HG03378 (cell line): ENCODE measurements around the gene ELOA.
"Not testable (repeated sequence)": the region's sequence is repeated elsewhere in the genome, so short reads cannot be mapped to it uniquely, and the experiment has no call there.

Experiments used
- ATAC-seq: cut with Tn5 transposase; IDR thresholded peaks from one replicate; pipeline ENCODE4 v1.9.1; 2021; ENCODE audit warnings: mild to moderate bottlenecking, moderate library complexity; ENCODE audit not compliant: unreplicated experiment

Gene ELOA

DNA sequence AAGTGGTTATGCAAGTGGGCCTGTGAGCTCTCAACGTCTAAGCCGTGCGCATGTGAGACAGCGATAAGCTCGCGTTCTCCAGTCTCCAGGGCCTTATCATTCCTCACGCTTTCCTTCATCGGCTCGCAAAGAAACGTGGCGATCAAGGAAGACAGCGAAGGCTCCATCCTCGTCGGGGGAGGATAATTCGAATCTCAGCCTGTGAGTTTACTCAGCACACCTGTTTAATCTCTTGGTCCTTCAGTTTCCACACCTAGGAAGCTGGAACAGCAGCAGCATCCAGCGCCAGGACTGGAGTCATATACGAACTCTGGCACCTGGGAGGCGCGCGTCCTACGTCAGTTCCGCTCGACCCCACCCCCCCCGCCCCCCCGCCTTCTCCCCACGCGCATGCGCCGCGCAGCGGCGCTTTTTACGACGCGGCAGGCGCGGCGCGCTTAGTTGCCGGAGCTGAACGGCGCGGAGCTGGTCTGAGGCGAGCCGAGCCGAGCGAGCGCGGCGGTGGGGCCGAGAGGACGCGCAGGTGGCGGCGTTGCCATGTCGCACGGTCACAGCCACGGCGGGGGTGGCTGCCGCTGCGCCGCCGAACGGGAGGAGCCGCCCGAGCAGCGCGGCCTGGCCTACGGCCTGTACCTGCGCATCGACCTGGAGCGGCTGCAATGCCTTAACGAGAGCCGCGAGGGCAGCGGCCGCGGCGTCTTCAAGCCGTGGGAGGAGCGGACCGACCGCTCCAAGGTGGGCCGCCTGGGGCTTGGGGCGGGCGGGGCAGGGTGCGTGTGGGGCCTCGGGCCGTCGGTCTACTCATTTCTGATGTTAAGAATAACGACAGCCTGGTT is 34.9 kb downstream of the ELOA start, which contains the start of gene PITHD1:
TSS of gene PITHD1 (plus strand) at position 440 of the 836 bp plus-strand sequence. CDS start at position 538, 98 bp downstream.
- ATAC-seq, result no peak

DNA sequence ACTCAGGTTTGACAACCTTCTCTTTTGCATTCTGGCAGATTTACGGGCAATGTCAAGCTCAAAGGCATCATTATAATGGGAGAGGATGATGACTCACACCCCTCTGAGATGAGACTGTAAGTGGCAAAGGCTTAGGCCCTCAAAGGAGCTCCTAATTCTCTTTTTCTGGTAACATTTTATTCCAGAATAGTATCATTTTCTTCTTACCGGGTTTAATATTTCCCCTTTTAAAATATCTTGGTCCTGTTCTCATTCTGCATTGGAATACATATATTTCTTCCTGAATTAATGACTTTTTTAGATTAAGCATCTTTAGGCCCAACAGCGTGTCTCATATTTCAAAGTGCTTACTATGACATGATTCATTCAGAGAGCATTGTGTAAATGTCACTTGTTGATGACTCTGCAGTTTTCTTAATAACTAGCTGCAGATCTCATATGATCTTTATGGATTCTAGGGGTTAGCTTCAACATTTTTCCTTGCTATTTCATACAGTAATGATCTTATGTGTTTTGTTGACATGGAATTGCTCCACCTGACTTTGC is 36.6 kb downstream of the ELOA start:
- ATAC-seq, result no peak

DNA sequence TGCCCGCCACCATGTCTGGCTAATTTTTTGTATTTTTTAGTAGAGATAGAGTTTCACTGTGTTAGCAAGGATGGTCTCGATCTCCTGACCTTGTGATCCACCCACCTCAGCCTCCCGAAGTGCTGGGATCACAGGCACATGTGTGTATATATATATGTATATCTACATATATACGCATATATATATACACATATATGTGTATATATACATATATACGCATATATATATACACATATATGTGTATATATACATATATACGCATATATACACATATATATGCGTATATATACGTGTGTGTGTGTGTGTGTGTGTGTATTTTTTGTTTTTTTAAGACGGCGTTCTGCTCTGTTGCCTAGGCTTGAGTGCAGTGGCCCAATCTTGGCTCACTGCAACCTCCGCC is 39.9 kb downstream of the ELOA start:
- ATAC-seq, result not testable (repeated sequence)

DNA sequence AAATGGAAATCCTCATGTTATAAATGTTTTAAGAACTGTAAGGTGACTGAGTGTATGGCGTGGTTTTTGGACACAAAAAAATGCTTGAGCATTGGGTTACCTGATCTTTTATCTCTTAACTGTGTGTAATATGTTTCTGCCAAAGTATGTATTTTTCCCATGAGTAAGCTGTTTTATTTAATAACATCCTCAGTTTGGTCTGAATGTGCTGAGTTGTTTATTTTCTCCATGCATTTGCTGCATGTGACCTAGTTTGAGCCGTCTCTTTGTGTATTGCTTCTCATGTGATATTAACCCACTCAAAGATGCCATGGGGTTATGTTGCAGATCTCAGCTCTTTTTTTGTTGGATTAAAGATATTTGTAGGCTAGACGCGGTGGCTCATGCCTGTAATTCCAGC is 41.6 kb downstream of the ELOA start:
- ATAC-seq, result no peak

DNA sequence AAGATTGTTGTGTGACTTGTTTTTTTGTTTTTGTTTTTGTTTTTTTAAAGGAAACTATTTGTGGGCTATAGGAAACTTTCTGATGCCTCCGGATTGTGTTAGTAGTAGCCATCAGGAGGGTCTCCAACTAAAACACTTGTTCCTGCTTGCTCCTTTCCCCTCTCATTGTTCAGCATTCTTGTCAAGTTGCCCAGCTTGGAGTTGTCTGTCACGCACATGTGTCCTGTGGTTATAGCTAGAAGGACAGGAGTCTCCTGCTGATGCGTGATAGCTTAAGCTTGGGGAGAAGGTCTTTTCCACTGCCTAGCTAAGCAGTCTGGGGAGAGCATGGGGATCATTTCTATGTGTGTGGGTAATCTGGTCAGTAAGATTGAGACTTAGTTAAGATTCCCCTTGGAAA is 44.4 kb downstream of the ELOA start:
- ATAC-seq, result no peak

DNA sequence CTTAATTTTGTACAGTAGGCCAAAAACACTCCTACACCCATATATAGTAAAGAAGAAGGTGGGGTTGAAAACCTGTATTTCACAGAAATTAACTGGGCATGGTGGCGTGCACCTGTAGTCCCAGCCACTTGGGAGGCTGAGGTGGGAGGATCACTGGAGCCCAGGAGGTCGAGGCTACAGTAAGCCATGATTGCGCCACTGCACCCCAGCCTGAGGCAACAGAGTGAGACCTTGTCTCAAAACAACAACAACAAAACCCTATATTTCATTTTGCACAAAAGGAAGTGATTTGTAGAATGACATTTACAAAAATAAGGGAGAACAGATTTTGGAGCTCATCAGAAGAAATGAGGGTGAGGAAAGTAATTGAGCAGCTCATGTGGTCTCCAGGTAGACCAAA is 45.4 kb downstream of the ELOA start:
- ATAC-seq, result no peak

DNA sequence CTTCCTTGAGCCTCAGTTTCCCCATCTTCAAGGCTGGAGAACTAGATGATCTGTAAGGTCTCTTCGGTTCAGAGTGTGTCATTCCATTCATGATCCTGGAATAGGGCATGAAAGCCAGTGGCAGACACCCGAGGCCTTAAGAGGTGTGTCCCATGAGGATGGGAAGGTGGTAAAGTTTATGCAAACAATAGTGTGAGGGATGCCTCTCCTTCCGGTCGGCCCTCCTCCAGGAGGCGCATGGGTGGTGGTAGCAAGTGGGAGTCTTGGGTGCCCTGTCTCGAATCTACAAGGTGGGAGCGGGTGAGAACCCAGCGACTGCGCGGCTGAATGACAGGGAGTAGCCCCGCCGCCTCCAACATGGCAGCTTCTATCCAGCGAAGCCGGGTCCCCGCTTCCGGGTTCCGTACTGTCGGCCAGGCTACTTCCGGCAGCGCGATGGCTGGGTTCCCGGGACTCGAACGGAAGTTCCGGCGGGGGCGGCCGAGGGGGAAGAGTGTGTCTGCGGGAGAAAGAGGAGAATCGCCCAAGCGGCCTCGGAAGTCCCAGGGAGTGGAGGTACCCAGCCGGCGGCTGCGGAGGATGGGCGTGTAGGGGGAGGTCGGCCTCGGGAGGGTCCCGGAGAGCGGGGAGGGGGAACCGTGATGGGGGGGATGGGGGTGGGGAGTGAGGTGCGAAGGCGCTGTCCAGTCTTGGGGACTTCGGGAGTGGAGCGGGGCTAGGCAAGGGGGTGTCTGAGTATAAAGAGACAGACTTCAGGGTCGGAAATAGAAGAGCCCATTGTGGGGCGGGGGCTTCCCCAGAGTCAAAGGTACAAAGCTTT is 47.6 kb downstream of the ELOA start, which contains the start of gene LYPLA2:
TSS of gene LYPLA2 (plus strand) at position 450 of the 820 bp plus-strand sequence. CDS start 1,538 bp downstream, outside the sequence.
- ATAC-seq, result no peak

DNA sequence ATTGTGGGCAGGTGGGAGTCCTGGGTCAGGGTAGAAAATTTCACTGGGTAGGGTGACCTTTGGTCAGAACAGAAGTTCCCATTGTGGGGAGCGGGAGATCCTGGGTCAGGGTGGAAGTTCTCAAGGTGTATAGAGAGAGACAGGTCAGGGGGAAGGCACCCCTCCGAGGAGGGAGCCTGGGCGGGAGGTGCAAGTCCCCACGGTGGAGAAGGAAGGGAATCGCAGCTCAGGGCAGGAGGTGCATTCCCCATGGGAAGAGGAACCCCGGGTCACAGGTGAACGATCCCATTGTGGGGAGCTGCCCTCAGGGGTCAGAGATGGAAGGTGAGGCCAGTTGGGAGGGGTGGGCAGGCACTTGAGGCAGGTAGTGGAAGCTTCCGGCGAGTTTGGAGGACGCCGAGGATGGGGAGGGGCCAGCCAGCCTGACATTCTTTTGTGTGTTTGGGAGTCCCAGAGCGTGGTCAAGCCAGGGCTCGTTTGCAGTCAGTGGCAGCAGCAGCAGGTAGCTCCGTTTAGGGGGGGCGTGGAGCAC is 48.3 kb downstream of the ELOA start:
- ATAC-seq, result no peak

DNA sequence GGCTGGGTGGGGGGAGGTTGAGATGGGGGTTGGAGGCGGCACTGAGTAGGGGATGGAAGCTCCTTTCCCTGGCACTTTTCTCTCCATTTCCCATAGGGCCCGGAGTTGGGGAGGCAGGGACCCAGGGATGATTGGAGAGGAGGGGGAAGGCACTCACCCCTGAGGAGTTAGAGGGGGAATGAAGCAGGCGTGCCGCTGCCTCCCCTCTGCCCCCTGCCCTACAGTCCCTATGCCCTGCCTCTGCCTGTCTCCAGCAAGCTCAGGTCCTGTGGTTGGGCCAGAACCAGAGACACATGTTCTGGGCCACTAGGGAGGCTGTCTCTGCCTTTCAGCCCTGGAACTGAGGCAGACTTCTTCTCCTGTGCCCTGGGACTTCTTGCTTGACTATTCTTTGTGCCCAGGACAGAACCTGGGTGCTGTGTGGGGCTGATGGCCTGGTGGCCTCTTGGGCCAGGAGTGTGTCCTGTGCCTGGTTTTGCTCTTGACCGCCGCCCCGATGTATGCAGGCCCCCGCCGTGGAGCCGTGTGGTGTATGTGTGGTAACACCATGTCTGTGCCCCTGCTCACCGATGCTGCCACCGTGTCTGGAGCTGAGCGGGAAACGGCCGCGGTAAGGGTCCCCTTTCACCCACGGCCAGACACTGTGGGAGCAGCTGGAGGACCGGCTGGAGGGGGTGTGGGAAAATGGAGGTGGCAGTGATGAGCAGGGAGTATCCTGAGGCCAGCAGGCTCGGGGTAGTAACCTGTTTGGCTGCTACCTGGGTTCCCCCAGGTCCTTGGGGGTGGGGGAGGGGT is 49.1 kb downstream of the ELOA start:
- no peak for ATAC-seq

DNA sequence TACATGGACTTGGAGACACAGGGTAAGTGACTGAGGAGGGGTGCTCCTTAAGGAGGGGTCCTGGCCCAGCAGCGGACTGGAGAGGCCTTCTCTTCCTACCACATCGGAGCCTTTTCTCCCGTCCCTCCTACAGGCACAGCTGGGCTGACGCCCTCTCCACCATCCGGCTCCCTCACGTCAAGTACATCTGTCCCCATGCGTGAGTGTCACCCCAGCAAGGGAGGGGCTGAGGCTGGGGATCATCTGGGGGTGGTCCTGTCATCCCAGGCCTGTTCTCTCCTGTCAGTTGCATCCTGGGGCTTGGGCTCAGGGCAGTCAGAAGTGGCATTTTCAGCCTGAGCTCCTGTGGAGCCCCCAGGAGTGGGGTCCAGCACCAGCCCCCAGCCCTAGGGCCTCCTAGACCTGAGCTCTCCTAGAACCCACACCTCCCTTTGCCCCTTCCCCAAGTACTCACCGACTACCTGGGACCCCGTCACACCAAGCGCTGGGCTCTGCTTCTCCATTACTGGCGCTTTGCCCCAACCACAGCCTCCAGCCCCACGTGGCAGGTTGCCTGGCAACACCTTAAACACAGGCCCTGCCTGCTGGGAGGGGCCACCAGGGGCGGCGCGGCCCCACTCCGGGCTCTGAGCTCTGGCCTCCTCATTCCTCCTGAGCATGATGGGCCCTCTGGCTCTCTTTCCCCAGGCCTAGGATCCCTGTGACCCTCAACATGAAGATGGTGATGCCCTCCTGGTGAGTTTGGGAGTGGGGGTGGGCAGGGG is 49.9 kb downstream of the ELOA start:
- no peak for ATAC-seq

DNA sequence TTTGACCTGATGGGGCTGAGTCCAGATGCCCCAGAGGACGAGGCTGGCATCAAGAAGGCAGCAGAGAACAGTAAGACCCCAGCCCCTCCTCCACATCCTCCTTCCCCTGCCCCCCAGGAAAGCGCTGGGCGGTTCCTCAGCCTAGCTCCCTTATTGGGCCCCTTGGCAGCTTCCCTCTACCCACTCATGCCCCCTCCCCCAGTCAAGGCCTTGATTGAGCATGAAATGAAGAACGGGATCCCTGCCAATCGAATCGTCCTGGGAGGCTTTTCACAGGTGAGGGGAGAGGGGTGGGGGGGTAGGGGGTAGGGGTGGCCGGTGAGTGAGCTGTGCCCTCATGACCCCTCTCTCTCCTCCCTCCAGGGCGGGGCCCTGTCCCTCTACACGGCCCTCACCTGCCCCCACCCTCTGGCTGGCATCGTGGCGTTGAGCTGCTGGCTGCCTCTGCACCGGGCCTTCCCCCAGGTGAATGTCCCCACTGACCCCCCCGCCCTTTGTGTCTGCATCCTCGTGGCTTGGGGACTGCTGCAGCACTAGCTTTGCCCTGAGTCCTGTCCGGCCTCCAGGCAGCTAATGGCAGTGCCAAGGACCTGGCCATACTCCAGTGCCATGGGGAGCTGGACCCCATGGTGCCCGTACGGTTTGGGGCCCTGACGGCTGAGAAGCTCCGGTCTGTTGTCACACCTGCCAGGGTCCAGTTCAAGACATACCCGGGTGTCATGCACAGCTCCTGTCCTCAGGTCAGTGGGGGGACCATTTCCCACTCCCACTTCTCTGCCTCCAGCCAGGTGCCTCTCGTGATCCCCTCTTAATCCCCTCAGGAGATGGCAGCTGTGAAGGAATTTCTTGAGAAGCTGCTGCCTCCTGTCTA is 50.8 kb downstream of the ELOA start:
- ATAC-seq, result no peak

DNA sequence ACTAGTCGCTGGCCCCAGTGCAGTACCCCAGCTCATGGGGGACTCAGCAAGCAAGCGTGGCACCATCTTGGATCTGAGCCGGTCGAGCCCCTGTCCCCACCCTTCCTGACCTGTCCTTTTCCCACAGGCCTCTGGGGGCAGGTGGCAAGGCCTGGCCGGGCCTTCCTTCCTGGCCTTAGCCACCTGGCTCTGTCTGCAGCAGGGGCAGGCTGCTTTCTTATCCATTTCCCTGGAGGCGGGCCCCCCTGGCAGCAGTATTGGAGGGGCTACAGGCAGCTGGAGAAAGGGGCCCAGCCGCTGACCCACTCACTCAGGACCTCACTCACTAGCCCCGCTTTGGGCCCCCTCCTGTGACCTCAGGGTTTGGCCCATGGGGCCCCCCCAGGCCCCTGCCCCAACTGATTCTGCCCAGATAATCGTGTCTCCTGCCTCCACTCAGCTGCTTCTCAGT is 51.5 kb downstream of the ELOA start:
- ATAC-seq, result not testable (repeated sequence)

DNA sequence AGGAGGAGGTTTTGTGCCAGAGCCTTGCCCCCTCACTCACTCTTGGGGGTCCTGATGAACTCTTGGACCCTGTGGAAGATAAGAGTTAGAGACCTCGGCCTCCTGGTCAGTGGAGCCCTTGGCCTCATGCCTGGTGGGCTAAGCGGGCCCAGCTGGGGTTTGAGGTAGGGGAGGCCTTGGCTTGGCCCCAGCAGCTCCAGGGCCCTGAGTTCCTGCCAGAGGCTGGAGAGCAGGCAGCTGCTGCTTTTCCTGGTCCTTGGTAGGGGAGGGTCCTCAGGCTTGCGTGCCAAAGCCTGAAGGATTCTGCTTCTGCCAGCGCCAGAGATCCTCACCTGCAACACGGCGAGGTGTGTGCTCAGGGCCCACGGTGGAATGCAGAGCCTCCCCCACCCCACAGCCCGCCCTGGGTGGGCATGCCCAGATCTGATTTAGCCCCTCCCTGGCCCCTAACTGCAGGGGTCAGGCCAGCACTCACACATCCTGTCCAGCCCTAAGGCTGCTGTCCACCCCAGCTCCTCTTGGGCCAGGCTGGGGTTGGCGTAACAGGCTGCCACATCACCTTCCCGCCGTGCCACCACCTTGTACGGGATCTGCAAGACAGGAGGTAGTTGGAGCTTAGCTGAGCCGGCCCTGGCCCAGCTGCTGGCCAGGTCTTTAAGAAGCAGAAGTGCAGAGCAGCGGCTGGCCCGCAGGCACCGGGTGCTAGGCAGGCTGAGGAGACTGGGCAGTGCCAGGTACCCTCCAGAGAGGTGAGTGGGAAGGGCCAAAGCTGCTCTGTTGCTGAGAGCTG is 52.6 kb downstream of the ELOA start:
- no peak for ATAC-seq

DNA sequence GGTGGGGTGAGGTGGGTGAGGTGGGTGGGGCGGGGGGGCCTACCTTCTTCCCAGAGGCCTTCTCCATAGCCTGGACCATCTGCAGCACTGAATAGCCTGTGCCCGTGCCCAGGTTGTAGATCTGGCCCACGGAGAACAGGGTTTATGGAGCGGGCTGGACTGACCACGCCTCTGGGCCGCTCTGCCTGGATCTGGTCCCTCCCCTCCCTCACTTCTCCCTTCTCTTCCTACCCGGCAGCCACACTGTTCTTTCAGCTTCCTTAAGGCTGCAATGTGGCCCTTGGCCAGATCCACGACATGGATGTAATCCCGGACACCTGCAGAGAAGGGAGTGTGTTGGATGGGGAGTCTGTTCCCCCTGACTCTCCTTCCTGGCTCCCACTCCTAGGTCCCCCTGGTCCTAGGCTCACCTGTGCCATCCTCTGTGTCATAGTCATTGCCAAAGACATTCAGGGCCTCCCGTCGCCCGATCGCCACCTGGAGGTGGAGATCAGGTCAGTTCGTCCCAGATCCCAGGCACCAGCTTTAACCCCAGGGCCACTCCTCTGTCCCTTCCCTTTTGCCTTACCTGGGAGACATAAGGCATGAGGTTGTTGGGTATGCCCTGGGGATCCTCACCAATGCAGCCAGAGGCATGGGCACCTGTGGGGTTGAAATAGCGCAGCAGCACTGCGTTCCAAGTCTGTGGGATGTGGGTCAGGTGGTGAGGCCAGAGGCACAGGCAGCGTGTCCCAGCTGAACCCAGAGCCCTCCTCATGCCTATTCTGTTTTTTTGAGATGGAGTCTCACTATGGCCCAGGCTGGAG is 53.4 kb downstream of the ELOA start:
- ATAC-seq, result no peak

DNA sequence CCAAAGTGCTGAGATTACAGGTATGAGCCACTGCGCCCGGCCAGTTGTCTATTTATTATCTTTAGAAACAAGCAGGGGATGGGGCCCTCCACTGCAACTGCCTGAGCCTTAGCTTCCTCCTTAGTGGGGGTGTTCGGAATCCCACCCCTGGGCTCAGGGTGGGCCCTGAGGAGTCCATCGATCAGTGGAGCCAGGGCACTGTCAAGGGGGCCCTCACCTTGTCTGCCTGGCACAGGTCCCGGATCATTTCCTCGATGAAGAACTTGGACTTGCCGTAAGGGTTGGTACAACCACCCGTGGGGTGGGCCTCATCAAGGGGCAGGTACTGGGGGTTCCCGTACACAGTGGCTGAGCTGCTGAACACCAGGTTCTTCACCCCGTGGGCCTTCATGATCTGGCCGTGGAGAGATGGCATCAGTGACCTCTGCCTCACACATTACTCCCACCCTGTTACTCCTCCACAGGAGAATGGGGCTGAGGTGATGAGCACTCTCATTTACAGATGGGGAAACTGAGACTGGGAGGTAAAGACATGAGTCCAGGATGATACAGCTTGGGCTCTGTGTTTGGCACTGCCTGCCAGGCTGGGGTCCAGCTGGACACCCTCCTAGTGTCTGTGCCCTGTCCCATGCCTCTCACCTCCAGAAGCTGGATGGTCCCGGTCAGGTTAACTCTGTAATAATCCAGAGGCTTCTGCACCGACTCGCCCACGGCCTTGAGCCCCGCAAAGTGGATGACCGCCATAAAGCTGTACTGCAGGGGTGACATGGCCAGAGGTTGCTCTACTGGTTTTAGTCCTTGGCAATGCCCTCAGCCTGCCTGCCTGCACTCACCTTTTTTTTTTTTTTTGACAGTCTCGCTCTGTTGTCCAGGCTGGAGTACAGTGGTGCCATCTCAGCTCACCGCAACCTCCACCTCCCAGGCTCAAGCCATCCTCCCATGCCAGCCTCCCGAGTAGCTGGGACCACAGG is 54.5 kb downstream of the ELOA start:
- ATAC-seq, result no peak

DNA sequence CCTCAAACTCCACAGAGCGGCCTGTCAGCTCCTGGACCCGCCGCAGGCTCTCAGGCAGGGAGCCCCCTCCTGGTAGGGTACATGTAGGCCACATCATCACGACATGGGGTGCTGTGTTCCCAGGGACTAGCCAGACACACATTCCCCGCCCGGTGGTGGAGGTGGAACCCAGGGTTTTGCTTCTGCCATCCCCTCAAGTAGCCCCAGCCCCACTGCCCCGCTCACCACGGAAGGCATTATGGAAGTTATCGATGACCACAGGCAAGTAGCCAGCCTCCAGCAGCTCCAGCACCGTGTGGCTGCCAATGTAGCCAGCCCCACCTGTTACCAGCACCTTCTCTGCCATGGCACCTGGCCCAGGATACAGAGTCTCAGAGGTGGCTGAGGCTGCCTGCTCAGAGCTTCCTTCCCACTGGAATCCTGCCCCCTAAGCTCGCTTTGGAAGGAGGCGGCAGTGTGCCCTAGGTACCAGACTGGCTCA is 55.4 kb downstream of the ELOA start:
- ATAC-seq, result no peak
